Measurements from ENCODE around the gene CEP68. TPM values are rescaled to one million over a fixed set of nuclear protein-coding genes. Genes with fewer than 3 reads are reported as not detected.

The CEP68 gene
- total RNA-seq, 1 experiment from 2014 or later, result 11.2 TPM

GRCh38 chr2:65061910-65062339, 5.7 kb downstream of the CEP68 start:
- ChIA-PET RAD21 (ENCODE audit: low non-redundant PET in 1 of 2, low total read pairs in 2 of 2, uncharacterized antibody in 2 of 2, unreplicated experiment in 2 of 2) (no interaction called here), POLR2A (no interaction called here), CTCF (interaction anchor here (0.9 kb wide), 1 partner anchor 108 kb away, joined by 3 read pairs; no protein-coding TSS in a partner anchor)
- H3K4me1 ChIP-seq (ENCODE audit: control insufficient read depth in 1 of 2, insufficient read depth in 2 of 2, low read length in 2 of 2), result peaks cover 14 to 26% of the 10 kb centered on the region in 2 experiments
- H3K9ac ChIP-seq (ENCODE audit: low read length), result no peak overlapping the region
- H3K27me3 ChIP-seq (ENCODE audit: insufficient read depth, low read length), result no peaks in the 10 kb centered on the region
- no peak overlapping the region for H2AFZ ChIP-seq (ENCODE audit: low read depth, low read length, poor library complexity, severe bottlenecking)
- no TSS peak for BruUV-seq (replicated peaks)
- TF ChIP-seq POLR2AphosphoS5 (IDR thresholded peaks at IDR 0.05; ENCODE audit: low read depth, low read length), result no peak
- no peak for TF ChIP-seq ZBTB33 (IDR thresholded peaks at IDR 0.05; ENCODE audit: extremely low read depth, insufficient replicate concordance, low read length)
- TF ChIP-seq RAD21 (IDR thresholded peaks at IDR 0.05; ENCODE audit: low read depth), result no peak
- TF ChIP-seq ZNF274 (IDR thresholded peaks at IDR 0.05; ENCODE audit: low read depth, low read length), result no peak
- no peak for TF ChIP-seq SP1 (IDR thresholded peaks at IDR 0.05; ENCODE audit: low read depth)
- no peak for TF ChIP-seq REST (IDR thresholded peaks at IDR 0.05; ENCODE audit: low read depth)
- no peak for TF ChIP-seq SIN3A (IDR thresholded peaks at IDR 0.05; ENCODE audit: low read depth)
- no peak for TF ChIP-seq JUND (IDR thresholded peaks at IDR 0.05)
- no peak for TF ChIP-seq SRF (IDR thresholded peaks at IDR 0.05; ENCODE audit: low read depth)
- no peak for TF ChIP-seq YY1 (IDR thresholded peaks at IDR 0.05; ENCODE audit: extremely low read depth, insufficient replicate concordance, low read depth, low read length)
- no peak for TF ChIP-seq CTCF (IDR thresholded peaks at IDR 0.05 in 2 of 3, conservative IDR thresholded peaks at IDR 0.05 in 1 of 3; ENCODE audit: borderline replicate concordance in 1 of 3, insufficient read depth in 1 of 3, low read depth in 2 of 3, low read length in 2 of 3)
- TF ChIP-seq FOSL1 (IDR thresholded peaks at IDR 0.05; ENCODE audit: low read depth), result no peak
- no peak for TF ChIP-seq CBX3 (IDR thresholded peaks at IDR 0.05; ENCODE audit: low read depth)
- TF ChIP-seq EZH2 (IDR thresholded peaks at IDR 0.05), result no peak
- no peak for TF ChIP-seq ZFX (IDR thresholded peaks at IDR 0.05)
- TF ChIP-seq EZH2phosphoT487 (IDR thresholded peaks at IDR 0.05; ENCODE audit: borderline replicate concordance), result no peak
- no peak for TF ChIP-seq TCF7L2 (IDR thresholded peaks at IDR 0.05; ENCODE audit: borderline replicate concordance, extremely low read depth, insufficient read depth, insufficient read length)
- DNase-seq (ENCODE audit: low read depth, low spot score), result no peak
- H3K9me3 ChIP-seq (ENCODE audit: control insufficient read depth in 1 of 2, insufficient read depth in 1 of 2, low read depth in 1 of 2, low read length in 2 of 2), result no peaks in the 10 kb centered on the region
- H4K20me1 ChIP-seq (ENCODE audit: insufficient read depth), result no peaks in the 10 kb centered on the region
- H3K27ac ChIP-seq (ENCODE audit: low read depth, low read length), result no peak overlapping the region
- no peak for ATAC-seq
- H3K79me2 ChIP-seq (ENCODE audit: insufficient read depth, low read length), result peaks cover 38% of the 10 kb centered on the region
- no peaks in the 10 kb centered on the region for H3K36me3 ChIP-seq (ENCODE audit: control insufficient read depth in 1 of 2, insufficient read depth in 2 of 2, low read length in 2 of 2)
- intact Hi-C loops (cut with micrococcal nuclease), result no loop called here
- no peaks in the 10 kb centered on the region for H3K9me2 ChIP-seq (ENCODE audit: insufficient read depth)
- no peak overlapping the region for H3K4me2 ChIP-seq (ENCODE audit: low read length)
- no peak overlapping the region for H3K4me3 ChIP-seq (replicated peaks in 1 of 2; ENCODE audit: low read depth in 1 of 2, low read length in 2 of 2)
